Measurements from ENCODE around the gene GRIPAP1. TPM values are rescaled to one million over a fixed set of nuclear protein-coding genes. Genes with fewer than 3 reads are reported as not detected.

Gene GRIPAP1

DNA sequence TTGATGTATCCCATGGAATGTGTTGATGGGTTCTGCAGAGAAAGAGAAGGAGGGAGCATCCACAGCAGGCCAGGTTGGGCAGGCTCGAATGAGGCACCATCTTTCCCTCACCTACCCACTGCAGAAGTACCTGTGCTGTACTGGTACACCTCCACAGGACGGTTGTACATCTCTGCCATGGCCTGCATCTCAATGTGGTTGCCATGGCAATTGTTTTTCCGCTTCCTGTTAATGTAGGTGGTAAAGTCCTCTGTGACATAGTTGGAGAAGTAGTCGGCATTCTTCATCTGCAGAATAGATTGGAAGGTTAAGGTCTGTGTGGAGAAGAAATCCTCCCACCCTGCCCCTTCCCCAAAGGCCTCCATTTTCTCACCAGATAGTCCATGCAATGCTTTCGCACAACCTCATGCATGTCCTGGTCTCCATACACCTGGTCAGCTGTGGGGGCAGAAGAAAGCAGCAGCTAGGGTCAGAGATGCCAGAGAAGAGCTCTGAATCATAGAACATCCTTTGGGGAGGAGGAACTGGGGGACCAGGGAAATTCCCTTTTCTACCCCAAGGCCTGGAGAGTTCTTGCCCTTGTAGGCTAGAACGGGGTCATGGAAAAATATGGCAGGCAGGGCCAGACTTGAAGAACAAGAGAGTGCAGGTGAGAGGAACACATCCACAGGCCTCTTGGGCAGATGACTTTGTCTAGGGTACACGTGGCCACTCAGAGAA lies 67.3 kb downstream of the GRIPAP1 start:
- Histone ChIP-seq H3K36me3 (ENCODE audit: insufficient read depth, low read length) (peaks cover 20% of the 10 kb centered on the region), H3K4me2 (ENCODE audit: low read length) (no peak overlapping the region), H3K4me3 (ENCODE audit: low read length) (no peak overlapping the region), H3K27me3 (ENCODE audit: control insufficient read depth, insufficient read depth, low read length) (no peaks in the 10 kb centered on the region), H3K9ac (ENCODE audit: low read depth, low read length) (no peak overlapping the region), H3K9me3 (replicated peaks; ENCODE audit: low read length) (no peaks in the 10 kb centered on the region), H3K4me1 (ENCODE audit: control insufficient read depth, insufficient read depth, low read length) (no peaks in the 10 kb centered on the region)

DNA sequence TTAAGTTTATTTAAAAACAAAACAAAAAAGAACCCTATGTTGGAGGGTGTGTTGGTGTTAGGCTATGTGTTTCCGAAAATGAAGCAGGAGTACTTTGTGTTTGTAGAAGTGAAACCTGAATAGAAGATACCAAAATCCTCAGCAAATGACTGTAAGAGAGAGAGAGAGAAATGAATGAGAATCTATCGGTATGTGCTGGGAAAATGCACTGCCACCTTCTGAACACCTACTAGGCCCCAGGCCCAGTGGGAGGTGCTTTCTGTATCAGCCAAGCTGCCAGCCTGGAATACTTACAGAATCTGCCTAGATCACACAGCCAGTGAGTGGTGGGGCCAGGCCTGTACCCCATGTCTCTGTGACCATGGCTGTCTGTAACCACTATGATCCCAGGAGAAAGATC lies 68.3 kb downstream of the GRIPAP1 start:
- Histone ChIP-seq H3K4me2 (ENCODE audit: low read length) (no peak overlapping the region), H3K9ac (ENCODE audit: low read depth, low read length) (no peak overlapping the region), H3K4me1 (ENCODE audit: control insufficient read depth, insufficient read depth, low read length) (no peaks in the 10 kb centered on the region), H3K9me3 (replicated peaks; ENCODE audit: low read length) (no peaks in the 10 kb centered on the region), H3K27me3 (ENCODE audit: control insufficient read depth, insufficient read depth, low read length) (no peaks in the 10 kb centered on the region), H3K4me3 (ENCODE audit: low read length) (no peak overlapping the region), H3K36me3 (ENCODE audit: insufficient read depth, low read length) (peaks cover 20% of the 10 kb centered on the region)

DNA sequence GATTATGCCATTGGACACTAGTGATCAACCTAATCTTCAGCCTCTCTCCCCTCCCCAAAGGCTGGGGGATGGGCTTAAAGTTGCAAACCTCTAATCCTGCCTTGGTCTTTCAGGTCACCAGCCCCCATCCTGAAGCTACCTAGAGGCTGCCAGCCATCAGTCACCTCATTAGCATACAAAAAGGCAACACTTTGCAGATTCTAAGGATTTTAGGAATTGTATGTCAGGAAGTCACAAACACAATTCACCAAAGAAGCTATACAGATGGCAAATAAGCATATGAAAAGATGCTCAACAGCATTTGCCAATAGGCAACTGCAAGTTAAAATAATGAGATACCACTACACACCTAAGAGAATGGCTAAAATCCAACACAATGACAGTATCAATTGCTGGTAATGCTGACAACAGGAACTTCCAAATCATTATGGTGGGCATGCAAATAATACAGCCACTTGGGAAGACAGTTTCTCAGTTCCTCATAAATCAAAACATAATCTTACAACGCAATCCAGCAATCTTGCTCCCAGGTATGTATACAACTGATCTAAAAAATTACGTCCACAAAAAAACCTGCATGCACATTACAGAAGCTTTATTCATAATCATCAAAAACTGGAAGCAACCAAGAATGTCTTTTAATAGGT lies 74.2 kb downstream of the GRIPAP1 start:
- Histone ChIP-seq H3K9ac (ENCODE audit: low read depth, low read length) (no peak overlapping the region), H3K27me3 (ENCODE audit: control insufficient read depth, insufficient read depth, low read length) (no peaks in the 10 kb centered on the region), H3K4me3 (ENCODE audit: low read length) (no peak overlapping the region), H3K4me2 (ENCODE audit: low read length) (no peak overlapping the region), H3K36me3 (ENCODE audit: insufficient read depth, low read length) (peaks cover 21% of the 10 kb centered on the region), H3K4me1 (ENCODE audit: control insufficient read depth, insufficient read depth, low read length) (no peaks in the 10 kb centered on the region), H3K9me3 (replicated peaks; ENCODE audit: low read length) (no peaks in the 10 kb centered on the region)

DNA sequence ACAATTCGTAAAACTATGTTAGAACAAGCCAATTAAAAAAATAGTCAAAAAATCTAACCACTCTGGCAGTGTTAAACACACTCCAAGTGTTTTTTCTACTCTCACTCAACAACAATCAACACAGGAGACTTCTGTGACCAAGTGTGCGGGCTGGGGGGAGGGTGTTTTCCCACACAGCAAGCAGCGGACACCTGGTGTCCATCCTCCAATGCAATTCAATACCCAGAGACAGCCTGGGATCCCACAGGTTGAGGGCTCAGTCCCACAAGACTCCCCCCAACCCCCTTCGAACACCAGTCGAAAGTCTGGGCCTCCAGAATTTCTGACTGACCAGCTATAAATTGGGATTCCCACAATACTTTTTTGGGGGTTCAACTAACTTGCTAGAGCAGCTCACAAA lies 74.9 kb downstream of the GRIPAP1 start:
- Histone ChIP-seq H3K4me3 (ENCODE audit: low read length) (no peak overlapping the region), H3K9ac (ENCODE audit: low read depth, low read length) (no peak overlapping the region), H3K4me2 (ENCODE audit: low read length) (no peak overlapping the region), H3K4me1 (ENCODE audit: control insufficient read depth, insufficient read depth, low read length) (no peaks in the 10 kb centered on the region), H3K27me3 (ENCODE audit: control insufficient read depth, insufficient read depth, low read length) (no peaks in the 10 kb centered on the region), H3K36me3 (ENCODE audit: insufficient read depth, low read length) (peaks cover 21% of the 10 kb centered on the region), H3K9me3 (replicated peaks; ENCODE audit: low read length) (no peaks in the 10 kb centered on the region)

DNA sequence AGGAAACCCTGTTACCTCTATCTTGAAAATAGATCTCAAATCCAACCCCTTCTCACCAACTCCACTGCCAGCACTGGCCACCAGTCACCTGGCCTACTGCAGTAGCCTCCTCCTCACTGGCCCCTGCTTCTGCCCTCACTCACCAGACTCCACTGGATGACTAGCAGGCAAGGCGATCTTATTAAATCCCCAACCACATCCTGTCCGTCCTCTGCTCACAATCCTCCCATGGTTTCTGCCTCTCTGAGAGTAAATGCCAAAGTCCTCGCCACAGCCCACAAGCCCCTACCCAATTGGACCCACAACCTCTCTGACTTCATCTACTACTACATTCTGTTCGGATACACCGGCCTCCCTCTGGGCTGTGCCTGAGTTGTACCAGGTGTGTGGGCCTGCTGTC lies 77.8 kb downstream of the GRIPAP1 start:
- H3K27me3 ChIP-seq (ENCODE audit: control insufficient read depth, insufficient read depth, low read length), result no peaks in the 10 kb centered on the region
- H3K9me3 ChIP-seq (replicated peaks; ENCODE audit: low read length), result no peaks in the 10 kb centered on the region
- H3K4me1 ChIP-seq (ENCODE audit: control insufficient read depth, insufficient read depth, low read length), result peaks cover 4% of the 10 kb centered on the region
- no peak overlapping the region for H3K4me3 ChIP-seq (ENCODE audit: low read length)
- H3K36me3 ChIP-seq (ENCODE audit: insufficient read depth, low read length), result peaks cover 16% of the 10 kb centered on the region
- no peak overlapping the region for H3K4me2 ChIP-seq (ENCODE audit: low read length)
- no peak overlapping the region for H3K9ac ChIP-seq (ENCODE audit: low read depth, low read length)

DNA sequence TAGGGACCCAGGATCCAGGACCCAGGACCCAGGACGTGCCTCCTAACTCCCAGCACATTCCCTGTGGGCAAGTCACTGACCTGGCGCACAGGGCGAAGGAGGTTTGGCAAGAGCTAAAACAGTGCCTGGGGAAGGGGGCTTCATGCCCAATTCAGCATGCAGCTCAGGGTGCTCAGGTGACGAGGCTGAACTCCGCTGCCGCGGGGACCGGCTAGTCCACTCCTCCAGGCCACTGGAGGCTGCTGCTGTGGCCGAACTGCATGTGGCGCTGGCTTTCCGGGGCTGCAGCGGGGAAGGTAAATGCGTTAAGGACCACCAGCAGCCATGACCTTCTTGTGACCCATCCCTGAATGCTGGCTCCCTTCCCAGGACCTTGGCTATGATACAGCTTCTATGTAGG lies 78.3 kb downstream of the GRIPAP1 start:
- peaks cover 16% of the 10 kb centered on the region for H3K36me3 ChIP-seq (ENCODE audit: insufficient read depth, low read length)
- peaks cover 8% of the 10 kb centered on the region for H3K4me1 ChIP-seq (ENCODE audit: control insufficient read depth, insufficient read depth, low read length)
- H3K4me2 ChIP-seq (ENCODE audit: low read length), result no peak overlapping the region
- no peaks in the 10 kb centered on the region for H3K9me3 ChIP-seq (replicated peaks; ENCODE audit: low read length)
- H3K4me3 ChIP-seq (ENCODE audit: low read length), result no peak overlapping the region
- H3K9ac ChIP-seq (ENCODE audit: low read depth, low read length), result no peak overlapping the region
- no peaks in the 10 kb centered on the region for H3K27me3 ChIP-seq (ENCODE audit: control insufficient read depth, insufficient read depth, low read length)

Small RNAs within 50 kb of the gene (small RNA-seq; reads per million reads assigned to genes)
- not detected for gene RNU6-722P
